Breast epithelium (tissue), 3 donors: ENCODE measurements around the gene SLC9A4.

ENCODE experiments used
- POLR2A ChIP-seq: fragments of 450-650 bp; IDR thresholded peaks from one replicate; pipeline ENCODE4 v1.6.1; 2016; ENCODE audit warnings: antibody characterized with exemption, mild to moderate bottlenecking, moderate library complexity
- POLR2AphosphoS5 ChIP-seq, 3 donors: sonication (generic); formaldehyde crosslinking; IDR thresholded peaks; one replicate each; pipeline ENCODE4 v1.6.1; 2017; ENCODE audit warnings: antibody characterized with exemption in 3 of 3
- TF ChIP-seq, protein P1 (sequence below), 3 donors: fragments of 450-650 bp; IDR thresholded peaks; one replicate each; pipeline ENCODE4 v1.5.1; 2016 to 2017; ENCODE audit warnings: antibody characterized with exemption in 3 of 3, mild to moderate bottlenecking in 3 of 3, moderate library complexity in 3 of 3

DNA sequence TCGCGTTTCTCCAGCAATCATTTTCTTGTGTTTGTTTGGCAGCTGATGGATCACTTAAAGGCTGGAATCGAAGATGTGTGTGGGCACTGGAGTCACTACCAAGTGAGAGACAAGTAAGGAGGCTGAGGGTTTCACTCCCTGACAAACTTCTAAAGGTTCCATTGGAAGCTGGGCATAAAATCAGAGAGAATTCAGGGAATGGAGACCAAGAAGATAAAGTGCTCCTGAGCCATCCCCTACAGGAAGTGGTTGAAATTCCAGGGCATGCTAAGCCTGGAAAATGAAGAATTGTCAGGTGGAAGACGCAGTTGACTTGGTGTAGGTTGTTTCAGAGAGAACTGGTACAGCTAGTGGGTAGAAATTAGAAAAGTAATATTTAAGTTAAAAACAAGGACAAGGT, 39.1 kb downstream of the SLC9A4 start:
- TF ChIP-seq POLR2AphosphoS5 (IDR thresholded peaks at IDR 0.05) = no peak
- TF ChIP-seq, protein P1, sequence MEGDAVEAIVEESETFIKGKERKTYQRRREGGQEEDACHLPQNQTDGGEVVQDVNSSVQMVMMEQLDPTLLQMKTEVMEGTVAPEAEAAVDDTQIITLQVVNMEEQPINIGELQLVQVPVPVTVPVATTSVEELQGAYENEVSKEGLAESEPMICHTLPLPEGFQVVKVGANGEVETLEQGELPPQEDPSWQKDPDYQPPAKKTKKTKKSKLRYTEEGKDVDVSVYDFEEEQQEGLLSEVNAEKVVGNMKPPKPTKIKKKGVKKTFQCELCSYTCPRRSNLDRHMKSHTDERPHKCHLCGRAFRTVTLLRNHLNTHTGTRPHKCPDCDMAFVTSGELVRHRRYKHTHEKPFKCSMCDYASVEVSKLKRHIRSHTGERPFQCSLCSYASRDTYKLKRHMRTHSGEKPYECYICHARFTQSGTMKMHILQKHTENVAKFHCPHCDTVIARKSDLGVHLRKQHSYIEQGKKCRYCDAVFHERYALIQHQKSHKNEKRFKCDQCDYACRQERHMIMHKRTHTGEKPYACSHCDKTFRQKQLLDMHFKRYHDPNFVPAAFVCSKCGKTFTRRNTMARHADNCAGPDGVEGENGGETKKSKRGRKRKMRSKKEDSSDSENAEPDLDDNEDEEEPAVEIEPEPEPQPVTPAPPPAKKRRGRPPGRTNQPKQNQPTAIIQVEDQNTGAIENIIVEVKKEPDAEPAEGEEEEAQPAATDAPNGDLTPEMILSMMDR (IDR thresholded peaks at IDR 0.05) = no peak
- no peak for TF ChIP-seq POLR2A
